ENCODE results near the gene TMEM240. TPM values are rescaled to one million over a fixed set of nuclear protein-coding genes. Genes with fewer than 3 reads are reported as not detected.

The TMEM240 gene
- total and polyA plus RNA-seq, 9 of the 15 experiments (the other 6 are each of a cell fraction or from before 2014, with no cell fraction given), result 0.24 to 2.0 (median 0.69) TPM; not detected in 5

DNA sequence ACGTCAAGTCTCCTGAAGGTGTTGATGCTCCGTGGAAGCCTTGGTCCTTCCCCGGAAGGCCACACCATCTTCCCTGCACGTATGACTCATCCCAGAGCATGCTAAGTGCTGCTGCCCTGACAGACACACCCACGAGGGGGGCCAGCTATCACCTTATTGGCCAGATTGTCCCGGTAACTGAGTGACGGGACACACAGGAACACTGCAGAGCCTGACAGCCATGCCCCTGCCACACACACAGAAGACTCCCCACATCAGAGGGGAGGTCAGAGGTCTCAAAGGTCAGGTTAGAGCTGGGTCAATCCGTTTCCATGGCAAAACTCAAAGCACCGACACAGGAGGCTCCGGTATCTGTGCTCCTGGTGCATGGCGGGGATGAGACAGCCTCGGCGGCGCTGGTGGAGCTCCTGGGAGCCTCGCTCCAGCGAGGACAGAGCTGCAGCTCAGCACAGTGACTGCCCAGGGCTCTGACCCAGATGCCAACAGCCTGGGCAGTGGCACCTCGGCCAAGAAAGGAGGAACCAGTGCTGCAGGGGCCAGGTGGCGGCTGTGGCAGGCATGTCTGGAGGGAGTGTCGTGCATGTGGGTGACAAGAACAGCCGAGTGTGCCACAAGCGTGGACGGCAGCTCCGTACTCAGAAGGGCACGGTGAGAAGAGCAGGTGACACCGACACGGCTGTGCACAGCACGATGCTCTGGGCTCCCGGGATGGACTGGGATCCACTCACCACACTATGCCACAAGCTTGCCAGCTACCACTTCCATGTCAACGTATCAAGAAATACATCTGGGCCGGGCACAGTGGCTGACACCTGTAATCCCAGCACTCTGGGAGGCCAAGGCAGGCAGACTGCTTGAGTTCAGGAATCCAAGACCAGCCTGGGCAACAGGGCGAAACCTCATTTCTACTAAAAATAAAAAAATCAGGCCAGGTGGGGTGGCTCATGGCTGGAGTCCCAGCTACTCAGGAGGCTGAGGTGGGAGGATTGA is 14.8 kb upstream of the TMEM240 start (continued):
- TF ChIP-seq ZKSCAN8 (CRISPR knock-in tag; IDR thresholded peaks at IDR 0.05) (no peak), SREBF1 (IDR thresholded peaks at IDR 0.05; ENCODE audit: borderline replicate concordance, low read depth, low read length) (no peak), NCOA4 (IDR thresholded peaks at IDR 0.05; ENCODE audit: partially characterized antibody) (no peak), CCNT2 (IDR thresholded peaks at IDR 0.05; ENCODE audit: borderline replicate concordance, extremely low read depth, insufficient read length, low read depth, low read length) (no peak), DPF2 (IDR thresholded peaks at IDR 0.05) (no peak), NR2C1 (IDR thresholded peaks at IDR 0.05) (no peak), NR2C1 (tag; IDR thresholded peaks at IDR 0.05) (0 out of 2 replicates have a peak, but pooled peaks have one; percentile 33), MEIS2 (IDR thresholded peaks at IDR 0.05; ENCODE audit: partially characterized antibody) (peak; percentile 16), NRF1 (conservative IDR thresholded peaks at IDR 0.05 in 1 of 2, IDR thresholded peaks at IDR 0.05 in 1 of 2) (0 out of 4 replicates have a peak, but pooled peaks have one; percentile 14 to 25), RBM34 (IDR thresholded peaks at IDR 0.05; ENCODE audit: borderline replicate concordance, insufficient read depth, low read length) (no peak), MCM7 (IDR thresholded peaks at IDR 0.05) (no peak), TCF7L2 (IDR thresholded peaks at IDR 0.05; ENCODE audit: low read depth, low read length) (no peak), TCF15 (CRISPR knock-in tag; IDR thresholded peaks at IDR 0.05) (no peak), JUND (IDR thresholded peaks at IDR 0.05; ENCODE audit: borderline replicate concordance, low read depth, low read length) (peak; percentile 92), JUND (tag; IDR thresholded peaks at IDR 0.05; ENCODE audit: borderline replicate concordance, low read depth, low read length) (peak; percentile 82; the same call in 2 of the 3 replicates), HEY1 (CRISPR knock-in tag; IDR thresholded peaks at IDR 0.05; ENCODE audit: borderline replicate concordance) (no peak), KAT2B (IDR thresholded peaks at IDR 0.05; ENCODE audit: low read depth, low read length) (no peak)
- TF ChIP-seq, protein P1, sequence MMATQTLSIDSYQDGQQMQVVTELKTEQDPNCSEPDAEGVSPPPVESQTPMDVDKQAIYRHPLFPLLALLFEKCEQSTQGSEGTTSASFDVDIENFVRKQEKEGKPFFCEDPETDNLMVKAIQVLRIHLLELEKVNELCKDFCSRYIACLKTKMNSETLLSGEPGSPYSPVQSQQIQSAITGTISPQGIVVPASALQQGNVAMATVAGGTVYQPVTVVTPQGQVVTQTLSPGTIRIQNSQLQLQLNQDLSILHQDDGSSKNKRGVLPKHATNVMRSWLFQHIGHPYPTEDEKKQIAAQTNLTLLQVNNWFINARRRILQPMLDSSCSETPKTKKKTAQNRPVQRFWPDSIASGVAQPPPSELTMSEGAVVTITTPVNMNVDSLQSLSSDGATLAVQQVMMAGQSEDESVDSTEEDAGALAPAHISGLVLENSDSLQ (IDR thresholded peaks at IDR 0.05), result peak; percentile 67
- TF ChIP-seq, protein P2, sequence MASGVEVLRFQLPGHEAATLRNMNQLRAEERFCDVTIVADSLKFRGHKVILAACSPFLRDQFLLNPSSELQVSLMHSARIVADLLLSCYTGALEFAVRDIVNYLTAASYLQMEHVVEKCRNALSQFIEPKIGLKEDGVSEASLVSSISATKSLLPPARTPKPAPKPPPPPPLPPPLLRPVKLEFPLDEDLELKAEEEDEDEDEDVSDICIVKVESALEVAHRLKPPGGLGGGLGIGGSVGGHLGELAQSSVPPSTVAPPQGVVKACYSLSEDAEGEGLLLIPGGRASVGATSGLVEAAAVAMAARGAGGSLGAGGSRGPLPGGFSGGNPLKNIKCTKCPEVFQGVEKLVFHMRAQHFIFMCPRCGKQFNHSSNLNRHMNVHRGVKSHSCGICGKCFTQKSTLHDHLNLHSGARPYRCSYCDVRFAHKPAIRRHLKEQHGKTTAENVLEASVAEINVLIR (CRISPR knock-in tag; IDR thresholded peaks at IDR 0.05), result no peak
- TF ChIP-seq, protein P3, sequence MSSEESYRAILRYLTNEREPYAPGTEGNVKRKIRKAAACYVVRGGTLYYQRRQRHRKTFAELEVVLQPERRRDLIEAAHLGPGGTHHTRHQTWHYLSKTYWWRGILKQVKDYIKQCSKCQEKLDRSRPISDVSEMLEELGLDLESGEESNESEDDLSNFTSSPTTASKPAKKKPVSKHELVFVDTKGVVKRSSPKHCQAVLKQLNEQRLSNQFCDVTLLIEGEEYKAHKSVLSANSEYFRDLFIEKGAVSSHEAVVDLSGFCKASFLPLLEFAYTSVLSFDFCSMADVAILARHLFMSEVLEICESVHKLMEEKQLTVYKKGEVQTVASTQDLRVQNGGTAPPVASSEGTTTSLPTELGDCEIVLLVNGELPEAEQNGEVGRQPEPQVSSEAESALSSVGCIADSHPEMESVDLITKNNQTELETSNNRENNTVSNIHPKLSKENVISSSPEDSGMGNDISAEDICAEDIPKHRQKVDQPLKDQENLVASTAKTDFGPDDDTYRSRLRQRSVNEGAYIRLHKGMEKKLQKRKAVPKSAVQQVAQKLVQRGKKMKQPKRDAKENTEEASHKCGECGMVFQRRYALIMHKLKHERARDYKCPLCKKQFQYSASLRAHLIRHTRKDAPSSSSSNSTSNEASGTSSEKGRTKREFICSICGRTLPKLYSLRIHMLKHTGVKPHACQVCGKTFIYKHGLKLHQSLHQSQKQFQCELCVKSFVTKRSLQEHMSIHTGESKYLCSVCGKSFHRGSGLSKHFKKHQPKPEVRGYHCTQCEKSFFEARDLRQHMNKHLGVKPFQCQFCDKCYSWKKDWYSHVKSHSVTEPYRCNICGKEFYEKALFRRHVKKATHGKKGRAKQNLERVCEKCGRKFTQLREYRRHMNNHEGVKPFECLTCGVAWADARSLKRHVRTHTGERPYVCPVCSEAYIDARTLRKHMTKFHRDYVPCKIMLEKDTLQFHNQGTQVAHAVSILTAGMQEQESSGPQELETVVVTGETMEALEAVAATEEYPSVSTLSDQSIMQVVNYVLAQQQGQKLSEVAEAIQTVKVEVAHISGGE (CRISPR knock-in tag; IDR thresholded peaks at IDR 0.05), result no peak
